ENCODE data around the gene ZBTB20.
A peak's percentile ranks its signal among the peaks of the same experiment; 100 is the strongest.

Gene ZBTB20

GRCh38 chr3:114538211-114538610, 608.9 kb downstream of the ZBTB20 start:
- DNase-seq (ENCODE audit: low read depth, low spot score) = no peak

DNA sequence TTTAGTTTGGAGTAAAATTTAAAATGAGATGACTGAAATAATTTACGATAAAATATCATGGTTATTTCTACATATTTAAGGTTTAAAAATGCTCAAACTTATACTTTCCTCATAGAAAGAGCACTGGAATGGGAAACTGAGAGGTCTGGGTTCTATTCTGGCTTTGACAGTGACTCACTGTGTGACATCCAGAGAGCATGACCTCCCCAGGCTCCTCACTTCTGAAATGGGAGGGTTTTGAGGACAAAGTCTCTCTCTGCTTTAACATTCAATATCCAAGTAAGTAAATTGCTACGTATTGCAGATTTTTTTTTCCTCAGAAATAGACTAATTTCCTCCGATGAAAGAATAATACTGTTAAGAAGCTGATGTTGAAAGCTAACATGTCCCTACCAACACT, 618.6 kb downstream of the ZBTB20 start:
- no peak for DNase-seq (ENCODE audit: low read depth, low spot score)

DNA sequence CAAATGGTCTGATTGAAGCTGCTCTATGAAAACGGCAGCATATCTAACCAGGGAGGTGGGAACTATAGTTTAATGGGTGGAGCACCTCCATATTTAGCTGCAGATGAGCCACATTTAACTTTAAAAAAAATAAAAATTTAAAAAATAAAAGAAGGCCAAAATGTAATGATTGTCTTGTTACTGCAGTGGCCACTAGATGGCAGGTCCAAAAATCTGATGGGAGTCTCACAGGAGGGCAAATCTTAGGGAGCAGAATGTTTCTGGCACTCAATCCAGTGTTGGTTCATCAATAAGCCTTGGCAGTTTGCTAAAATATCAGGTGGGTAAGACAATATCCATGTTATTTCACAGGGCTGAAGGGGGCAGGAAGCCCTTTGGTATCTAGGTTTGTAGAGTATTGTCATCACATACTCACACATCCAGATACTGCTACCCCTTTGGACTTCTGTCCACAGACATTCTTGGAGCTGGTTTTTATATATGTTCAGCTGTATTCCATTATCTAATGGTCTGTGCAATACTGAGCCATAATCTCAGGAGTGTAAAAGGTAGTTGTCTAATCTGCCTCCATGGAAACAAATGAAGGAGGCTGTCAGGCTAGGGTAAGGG, 619.9 kb downstream of the ZBTB20 start:
- no peak for DNase-seq (ENCODE audit: low read depth, low spot score)

DNA sequence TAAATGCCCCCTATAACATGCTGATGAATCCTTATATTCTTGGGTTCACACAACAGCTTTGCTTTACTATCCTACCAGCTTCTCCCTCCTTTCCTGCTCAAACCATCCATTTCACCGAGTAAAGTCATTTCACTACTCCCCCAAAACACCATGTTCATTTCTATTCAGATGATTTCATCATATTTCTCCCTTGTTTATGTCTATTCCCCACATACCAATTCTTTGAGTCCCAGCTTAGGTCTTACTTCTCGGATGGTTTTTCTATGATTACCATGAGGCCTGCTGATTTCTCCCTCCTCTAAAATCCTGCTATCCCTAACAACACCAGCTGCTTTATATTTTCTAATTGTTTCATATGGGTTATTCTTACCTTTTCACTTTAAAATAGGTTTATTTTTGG, 621.8 kb downstream of the ZBTB20 start:
- no peak for DNase-seq (ENCODE audit: low read depth, low spot score)

DNA sequence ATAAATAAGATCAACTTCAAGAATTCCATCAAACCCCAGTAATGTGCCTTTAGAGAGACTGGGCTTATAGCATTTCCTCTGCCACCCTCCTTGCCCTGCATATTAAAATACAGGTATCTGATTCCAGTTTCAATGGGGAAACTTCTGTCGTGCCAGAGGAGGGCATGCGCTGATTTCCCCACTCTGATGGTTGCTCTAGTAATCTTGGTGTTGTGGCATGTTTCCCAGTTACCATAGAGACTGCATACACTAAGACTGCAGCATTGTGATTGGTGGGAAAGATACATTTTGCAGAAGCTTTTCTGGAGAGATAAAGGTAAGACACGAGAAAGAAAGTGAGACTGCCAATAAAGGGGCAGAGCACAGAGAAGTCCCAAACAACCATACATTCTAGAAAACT, 627.7 kb downstream of the ZBTB20 start:
- no peak for DNase-seq (ENCODE audit: low read depth, low spot score)

DNA sequence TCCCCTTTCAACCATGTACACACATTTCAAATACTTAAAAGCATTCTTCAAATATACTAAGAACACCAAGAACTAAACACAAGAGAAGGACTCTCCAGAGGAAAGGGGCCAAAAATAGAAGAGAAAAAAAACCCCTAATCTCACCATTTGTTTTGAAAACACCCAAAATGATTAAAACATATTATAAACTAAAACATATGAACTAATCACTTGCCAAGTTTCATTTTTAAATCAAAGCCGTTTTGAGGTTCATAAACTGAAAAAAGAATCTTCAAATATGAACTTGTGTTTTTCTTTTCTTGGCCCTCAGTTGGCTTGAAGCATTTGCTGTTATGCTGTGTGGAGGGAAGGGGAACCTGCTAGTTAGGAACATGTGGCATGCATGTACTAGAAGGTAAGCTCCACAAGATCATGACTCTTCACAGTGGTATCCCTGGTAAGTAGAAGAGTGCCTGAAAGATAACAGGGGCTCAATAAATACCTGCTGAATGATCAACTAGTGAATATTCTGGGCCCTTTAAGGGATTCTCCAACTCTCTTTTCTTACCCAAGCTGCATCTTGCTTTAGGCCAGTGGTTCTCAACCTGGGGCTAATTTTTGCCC, 628.8 kb downstream of the ZBTB20 start:
- no peak for DNase-seq (ENCODE audit: low read depth, low spot score)

DNA sequence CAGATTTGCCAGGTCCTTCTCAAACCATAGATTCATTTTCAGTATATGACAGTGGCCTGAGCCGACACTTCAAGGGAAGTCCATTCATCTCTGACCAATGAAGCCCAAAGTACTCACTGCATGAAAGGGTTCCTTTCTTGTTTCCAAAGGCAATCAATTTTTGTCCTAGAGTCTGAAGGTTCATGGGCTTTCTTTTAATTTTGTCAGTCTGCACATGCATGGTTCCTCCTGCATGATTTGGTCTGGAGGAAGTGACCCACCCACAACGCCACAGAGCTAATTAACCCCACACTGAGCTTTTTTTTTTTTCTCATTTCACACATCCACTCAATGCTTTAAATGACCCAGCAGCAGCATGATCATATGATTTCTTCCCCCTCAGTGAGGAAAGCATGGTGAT, 636.9 kb downstream of the ZBTB20 start:
- no peak for DNase-seq (ENCODE audit: low read depth, low spot score)

GRCh38 chr3:114509756-114510155, 637.3 kb downstream of the ZBTB20 start:
- no peak for DNase-seq (ENCODE audit: low read depth, low spot score)

- DNase-seq (ENCODE audit: low read depth, low spot score) = no peak
Observed at GRCh38 chr3:114508976-114509375, 638.1 kb downstream of the ZBTB20 start.

- DNase-seq (ENCODE audit: low read depth, low spot score) = no peak
Observed at GRCh38 chr3:114508208-114508607, 638.9 kb downstream of the ZBTB20 start.

GRCh38 chr3:114506591-114507300, 640.3 kb downstream of the ZBTB20 start:
- no peak for DNase-seq (ENCODE audit: low read depth, low spot score)

DNA sequence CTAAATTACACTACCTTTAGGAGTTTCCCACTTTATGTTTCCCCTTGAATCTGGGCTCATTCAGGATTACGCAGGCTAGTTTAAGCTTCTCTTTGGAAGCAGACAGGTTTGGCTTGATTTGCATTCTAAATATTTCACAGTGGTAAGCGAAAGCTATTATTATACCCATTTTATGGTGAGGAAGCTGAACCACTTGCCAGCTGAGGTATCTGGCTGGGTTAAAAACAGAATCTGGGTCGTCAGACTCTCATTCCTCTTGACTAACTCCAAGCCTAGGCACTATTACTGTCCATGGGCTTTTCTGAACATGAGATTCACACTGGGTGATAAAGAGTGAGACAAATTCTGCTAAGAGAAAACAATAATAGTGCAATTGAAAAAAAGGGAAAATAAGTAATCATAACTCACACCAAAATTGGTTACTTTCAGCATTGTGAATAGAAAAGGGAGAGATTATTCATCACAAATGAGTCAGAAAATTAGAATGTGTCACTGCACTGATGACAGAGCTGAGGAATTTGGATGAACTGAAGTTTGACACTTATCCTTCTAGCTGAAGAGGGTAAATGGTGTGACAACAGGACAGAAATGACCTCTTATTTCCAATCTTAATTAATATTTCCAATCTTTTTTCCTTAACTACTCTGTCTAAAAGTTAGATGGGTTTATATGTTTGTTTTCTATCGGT, 642.0 kb downstream of the ZBTB20 start:
- DNase-seq (ENCODE audit: low read depth, low spot score) = no peak

GRCh38 chr3:114502204-114502603, 644.9 kb downstream of the ZBTB20 start:
- no peak for DNase-seq (ENCODE audit: low read depth, low spot score)

DNA sequence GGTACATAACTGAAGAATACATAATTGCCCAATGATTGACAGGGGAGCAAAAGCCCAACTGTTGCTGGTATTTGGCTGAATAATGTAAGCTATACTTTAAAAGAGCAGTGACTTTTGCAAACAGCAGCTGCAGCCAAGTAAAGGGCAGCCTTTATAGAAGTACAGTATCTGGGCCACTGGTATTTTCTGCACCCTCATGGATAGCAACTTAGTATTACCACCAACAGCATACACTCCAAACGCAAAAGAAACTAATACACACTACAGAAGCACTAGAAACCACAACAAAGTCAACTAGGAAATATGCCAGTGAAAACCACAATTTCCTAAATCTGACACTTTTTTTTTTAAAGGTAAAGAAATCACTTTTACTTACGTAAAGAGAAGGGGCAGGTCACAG, 647.1 kb downstream of the ZBTB20 start:
- DNase-seq (ENCODE audit: low read depth, low spot score) = no peak

DNA sequence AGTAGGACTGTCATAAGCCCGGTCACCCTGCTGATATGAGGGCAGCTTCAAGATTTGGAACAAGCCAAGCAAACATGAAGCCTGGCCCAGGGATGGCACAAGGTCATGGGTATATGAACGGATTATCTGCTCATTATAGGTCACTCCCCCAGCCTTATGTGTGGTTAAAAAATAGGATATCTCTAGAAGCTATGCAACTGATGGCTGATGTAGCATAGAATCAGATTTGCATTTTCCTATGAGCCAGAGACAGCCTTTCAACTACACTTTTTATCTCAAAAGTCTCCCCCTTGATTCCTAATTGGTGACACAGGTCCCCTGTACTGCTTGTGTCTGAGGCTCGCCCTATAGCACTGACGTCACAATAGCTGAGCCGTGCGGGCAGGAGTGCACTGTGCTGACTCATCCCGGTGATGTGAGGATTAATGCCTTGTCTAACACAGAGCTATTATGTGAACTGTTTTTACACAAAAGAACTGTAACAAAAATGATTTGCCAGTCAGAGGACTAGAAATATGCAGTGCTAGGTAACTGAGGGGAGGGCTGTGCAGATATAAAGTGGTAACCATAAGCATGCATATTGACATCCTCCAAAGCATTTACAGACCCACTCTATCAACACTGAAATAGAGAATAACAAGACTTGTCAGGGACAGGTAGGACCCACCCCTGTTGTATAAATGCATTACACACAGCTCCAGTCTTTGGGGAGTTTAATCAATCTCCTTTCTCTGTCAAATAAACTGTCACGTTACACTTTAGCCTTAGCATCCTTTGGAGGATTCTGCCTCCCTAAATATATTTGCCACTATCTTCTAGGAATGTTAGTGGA, 648.3 kb downstream of the ZBTB20 start:
- peak; percentile 48 for DNase-seq (ENCODE audit: low read depth, low spot score)

DNA sequence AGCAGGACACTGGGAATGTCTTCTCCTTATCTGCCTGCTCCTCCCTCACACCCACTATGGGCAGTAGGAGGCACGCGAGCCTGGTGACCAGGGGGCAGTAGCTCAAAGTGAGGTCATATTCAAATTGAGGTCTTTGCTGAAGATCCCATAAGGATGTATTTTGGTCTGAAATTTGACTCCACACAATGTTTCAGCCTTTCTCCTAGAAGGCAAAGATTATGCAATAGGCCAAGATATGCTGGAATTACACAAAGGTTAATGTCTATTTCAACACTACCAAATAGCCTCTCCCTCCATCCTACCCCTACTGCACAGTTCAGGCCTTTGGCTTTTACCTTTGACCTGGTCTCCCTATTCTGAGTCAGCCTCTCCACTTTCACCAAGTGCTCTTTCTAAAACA, 650.2 kb downstream of the ZBTB20 start:
- DNase-seq (ENCODE audit: low read depth, low spot score) = no peak

GRCh38 chr3:114496466-114496865, 650.6 kb downstream of the ZBTB20 start:
- DNase-seq (ENCODE audit: low read depth, low spot score) = no peak

- no peak for DNase-seq (ENCODE audit: low read depth, low spot score)
Observed at GRCh38 chr3:114496021-114496434, 651.1 kb downstream of the ZBTB20 start.

- no peak for DNase-seq (ENCODE audit: low read depth, low spot score)
Observed at GRCh38 chr3:114494498-114494897, 652.6 kb downstream of the ZBTB20 start.

GRCh38 chr3:114490829-114491228, 656.3 kb downstream of the ZBTB20 start:
- no peak for DNase-seq (ENCODE audit: low read depth, low spot score)

- no peak for DNase-seq (ENCODE audit: low read depth, low spot score)
Observed at GRCh38 chr3:114487502-114487901, 659.6 kb downstream of the ZBTB20 start.

DNA sequence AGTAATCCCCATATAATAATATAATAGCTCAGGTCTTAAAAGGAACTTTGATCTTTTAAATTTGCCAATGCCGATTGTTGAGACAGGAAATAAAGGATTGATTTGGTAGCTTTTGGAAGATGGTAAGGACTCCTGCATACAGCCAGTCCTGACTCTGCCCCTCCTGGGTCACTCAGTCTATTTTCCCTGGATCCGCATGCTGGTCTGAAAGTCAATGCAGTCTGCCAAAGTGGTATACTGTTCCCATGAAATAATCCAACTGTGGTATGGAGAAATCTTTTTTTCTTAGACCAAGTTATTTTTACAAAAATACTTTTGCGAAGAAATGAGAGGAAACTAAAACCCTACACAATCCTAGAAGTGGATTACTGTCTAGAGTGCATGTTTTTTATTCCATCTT, 662.2 kb downstream of the ZBTB20 start:
- no peak for DNase-seq (ENCODE audit: low read depth, low spot score)
